ENCODE results near the gene MOB1A. TPM values are rescaled to one million over a fixed set of nuclear protein-coding genes. Genes with fewer than 3 reads are reported as not detected.

MOB1A gene
- total and polyA plus RNA-seq, 2 of the 8 experiments (the other 6 are each of a cell fraction or from before 2014, with no cell fraction given), result 21.6 to 91.7 TPM

DNA sequence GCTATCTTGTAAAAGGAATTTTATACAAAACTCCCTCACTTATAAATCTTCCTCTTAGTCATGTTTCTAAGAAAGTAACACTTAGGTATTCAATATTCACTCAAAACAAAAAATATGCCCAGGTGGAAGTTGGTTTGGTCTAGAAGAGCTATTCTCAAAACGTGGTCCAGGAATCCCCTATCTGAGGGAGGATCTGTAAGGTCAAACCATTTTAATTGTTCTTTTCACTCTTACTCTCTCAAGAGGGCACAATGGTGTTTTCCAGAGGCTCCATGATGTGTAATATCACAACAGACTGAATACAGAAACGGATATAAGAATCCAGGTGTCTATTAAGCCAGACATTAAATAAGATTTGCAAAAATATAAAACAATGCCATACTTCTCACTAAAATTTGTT is 9.9 kb downstream of the MOB1A start:
- Histone ChIP-seq H4K8ac (ENCODE audit: extremely low read depth, insufficient read depth, low read length) (no peak overlapping the region), H3K4ac (replicated peaks; ENCODE audit: insufficient read length, low read depth, low read length) (no peak overlapping the region), H2AK5ac (ENCODE audit: low read depth, low read length) (no peak overlapping the region), H3K23ac (ENCODE audit: insufficient read length) (no peak overlapping the region), H3K27ac (ENCODE audit: low read depth, low read length) (no peak overlapping the region), H3K18ac (ENCODE audit: extremely low read depth, low read length) (no peak overlapping the region), H3K27me3 (replicated peaks in 1 of 4; ENCODE audit: control insufficient read depth in 3 of 4, extremely low read depth in 1 of 4, insufficient read depth in 3 of 4, low read length in 3 of 4) (no peaks in the 10 kb centered on the region), H3K79me2 (ENCODE audit: control insufficient read depth in 1 of 2, insufficient read depth in 2 of 2, low read length in 2 of 2) (peaks cover 0 to 17% of the 10 kb centered on the region in 2 experiments; a peak in 3 of 4 replicates), H3K79me1 (ENCODE audit: low read depth, low read length) (no peaks in the 10 kb centered on the region), H4K5ac (ENCODE audit: insufficient read length, low read depth, low read length) (no peak overlapping the region), H2BK120ac (replicated peaks; ENCODE audit: low read depth, low read length) (no peak overlapping the region), H2BK20ac (ENCODE audit: low read length) (no peak overlapping the region), H4K91ac (replicated peaks; ENCODE audit: insufficient read length, low read length) (no peak overlapping the region), H3K4me1 (replicated peaks in 1 of 4; ENCODE audit: control insufficient read depth in 3 of 4, insufficient read depth in 4 of 4, low read length in 3 of 4) (no peaks in the 10 kb centered on the region), H3K23me2 (ENCODE audit: low read depth, low read length) (no peaks in the 10 kb centered on the region), H3K56ac (replicated peaks; ENCODE audit: insufficient read length, low read depth, low read length) (no peak overlapping the region), H2BK15ac (ENCODE audit: low read length) (no peak overlapping the region), H3K14ac (ENCODE audit: insufficient read length) (no peak overlapping the region), H2BK5ac (ENCODE audit: low read depth, low read length) (no peak overlapping the region), H3K4me3 (ENCODE audit: extremely low read depth in 1 of 4, insufficient read depth in 2 of 4, low read depth in 3 of 4, low read length in 4 of 4) (no peak overlapping the region), H3K9ac (replicated peaks in 1 of 4; ENCODE audit: extremely low read depth in 1 of 4, low read depth in 3 of 4, low read length in 3 of 4) (no peak overlapping the region), H2AFZ (ENCODE audit: low read length) (no peak overlapping the region), H3K4me2 (ENCODE audit: insufficient read depth in 1 of 2, low read depth in 2 of 2, low read length in 2 of 2) (no peak overlapping the region), H3K9me3 (ENCODE audit: insufficient read depth in 2 of 2, low read depth in 1 of 2, low read length in 1 of 2) (no peaks in the 10 kb centered on the region), H3K36me3 (ENCODE audit: control insufficient read depth in 2 of 4, insufficient read depth in 4 of 4, low read length in 3 of 4) (peaks cover 15 to 83% (median 53%) of the 10 kb centered on the region in 4 experiments), H2BK12ac (ENCODE audit: low read depth, low read length) (no peak overlapping the region), H4K20me1 (replicated peaks in 1 of 2; ENCODE audit: control insufficient read depth in 1 of 2, insufficient read depth in 2 of 2, low read length in 2 of 2) (peaks cover 0 to 4% of the 10 kb centered on the region in 2 experiments)
- 86% methylated on average over 2 of the region's 2 CpGs; no CpG with 5 or more reads in 1 of the 2 experiments for WGBS, 2 experiments (ENCODE audit: extremely low coverage in 1 of 2, insufficient coverage in 1 of 2, insufficient read length in 1 of 2, insufficient replicate concordance in 2 of 2, low coverage in 1 of 2, low lambda C conversion rate in 2 of 2, missing lambda C conversion rate in 1 of 2)
- FAIRE-seq (no peak), DNase-seq (ENCODE audit: low read depth in 1 of 2, low spot score in 2 of 2) (no peak)
- CTCF ChIA-PET (ENCODE audit: partially characterized antibody), result interaction anchor here (0.7 to 3.9 kb wide), 5 partner anchors 10 to 93 kb away, joined by 3 to 35 read pairs (median 5); partner anchors contain the start of genes BOLA3 and MOB1A
- TF ChIP-seq RNF2 (IDR thresholded peaks at IDR 0.05; ENCODE audit: borderline replicate concordance, low read depth, low read length, missing control alignments, poor library complexity, severe bottlenecking) (no peak), CBX5 (IDR thresholded peaks at IDR 0.05; ENCODE audit: low read depth, low read length) (no peak), TEAD4 (IDR thresholded peaks at IDR 0.05; ENCODE audit: low read depth, low read length) (no peak), MAX (IDR thresholded peaks at IDR 0.05) (no peak), RAD21 (IDR thresholded peaks at IDR 0.05 in 1 of 2, conservative IDR thresholded peaks at IDR 0.05 in 1 of 2; ENCODE audit: low read depth in 2 of 2, low read length in 2 of 2) (no peak), SIRT6 (IDR thresholded peaks at IDR 0.05; ENCODE audit: low read length) (no peak), CHD1 (IDR thresholded peaks at IDR 0.05; ENCODE audit: low read depth, low read length) (no peak)
- POLR2A ChIA-PET (ENCODE audit: partially characterized antibody), result interaction anchor here (1.2 to 68.3 kb wide), 4 partner anchors 10 to 40 kb away, joined by 4 to 2699 read pairs (median 9); partner anchors contain the start of genes BOLA3, MOB1A and MTHFD2

Measured in H1 (cell line).